Measurements from ENCODE around the gene TBC1D1.

Gene TBC1D1

GRCh38 chr4:37990731-37991245, 99.9 kb downstream of the TBC1D1 start:
- CTCF ChIA-PET = interaction anchor here (0.6 to 0.7 kb wide), 2 partner anchors 1359 to 1770 kb away, joined by 3 to 5 read pairs; no protein-coding TSS in a partner anchor
- Histone ChIP-seq H3K27ac (ENCODE audit: extremely low read depth, low read depth, low read length) (no peak overlapping the region), H3K4me3 (ENCODE audit: low read depth, low read length) (no peak overlapping the region), H3K36me3 (ENCODE audit: control insufficient read depth in 2 of 2, insufficient read depth in 1 of 2, low read length in 2 of 2) (no peaks in the 10 kb centered on the region), H3K9me3 (ENCODE audit: control insufficient read depth, insufficient read depth, low read depth, low read length) (no peaks in the 10 kb centered on the region), H3K4me1 (ENCODE audit: control insufficient read depth, insufficient read depth, low read length) (no peaks in the 10 kb centered on the region)
- POLR2A ChIA-PET = no interaction called here
- no peak for TF ChIP-seq ZIC2 (tag by site-specific recombination; IDR thresholded peaks at IDR 0.05)
- no peak for TF ChIP-seq ZNF23 (tag by site-specific recombination; IDR thresholded peaks at IDR 0.05; ENCODE audit: borderline replicate concordance)
- TF ChIP-seq ZNF580 (tag by site-specific recombination; IDR thresholded peaks at IDR 0.05) = no peak
- no peak for TF ChIP-seq ZFHX2 (tag by site-specific recombination; conservative IDR thresholded peaks at IDR 0.05)
- TF ChIP-seq ZBTB11 (tag by site-specific recombination; conservative IDR thresholded peaks at IDR 0.05; ENCODE audit: low read depth) = no peak
- TF ChIP-seq ZFP37 (tag by site-specific recombination; IDR thresholded peaks at IDR 0.05) = no peak
- no peak for TF ChIP-seq ZBTB1 (tag by site-specific recombination; IDR thresholded peaks at IDR 0.05)

- Histone ChIP-seq H3K4me1 (ENCODE audit: control insufficient read depth, insufficient read depth, low read length) (no peaks in the 10 kb centered on the region), H3K27ac (ENCODE audit: extremely low read depth, low read depth, low read length) (no peak overlapping the region), H3K36me3 (ENCODE audit: control insufficient read depth in 2 of 2, insufficient read depth in 1 of 2, low read length in 2 of 2) (no peaks in the 10 kb centered on the region), H3K9me3 (ENCODE audit: control insufficient read depth, insufficient read depth, low read depth, low read length) (no peaks in the 10 kb centered on the region), H3K4me3 (ENCODE audit: low read depth, low read length) (no peak overlapping the region)
- ChIA-PET CTCF (interaction anchor here (0.7 kb wide), 1 partner anchor 1769 kb away, joined by 3 read pairs; no protein-coding TSS in a partner anchor), POLR2A (no interaction called here)
- TF ChIP-seq ZNF121 (tag by site-specific recombination; IDR thresholded peaks at IDR 0.05) (no peak), ZNF341 (tag by site-specific recombination; IDR thresholded peaks at IDR 0.05; ENCODE audit: low read depth) (no peak), REST (tag by site-specific recombination; IDR thresholded peaks at IDR 0.05) (no peak), ZNF776 (tag by site-specific recombination; IDR thresholded peaks at IDR 0.05; ENCODE audit: borderline replicate concordance) (no peak), ZNF600 (tag by site-specific recombination; IDR thresholded peaks at IDR 0.05) (no peak), ZNF354C (tag by site-specific recombination; IDR thresholded peaks at IDR 0.05; ENCODE audit: borderline replicate concordance, low read depth) (no peak), ZNF18 (tag by site-specific recombination; IDR thresholded peaks at IDR 0.05) (no peak), PRDM6 (tag by site-specific recombination; IDR thresholded peaks at IDR 0.05) (no peak), ZNF426 (tag by site-specific recombination; IDR thresholded peaks at IDR 0.05) (no peak), PRDM10 (tag by site-specific recombination; IDR thresholded peaks at IDR 0.05) (no peak), HOXD13 (CRISPR knock-in tag; IDR thresholded peaks at IDR 0.05; ENCODE audit: borderline replicate concordance) (no peak)
Observed at GRCh38 chr4:37991623-37992410, 100.9 kb downstream of the TBC1D1 start.
